Esophagus muscularis mucosa (tissue), 4 donors: Measurements from ENCODE around the gene OR4F15.
"Not testable (repeated sequence)": the region's sequence is repeated elsewhere in the genome, so short reads cannot be mapped to it uniquely, and the experiment has no call there.

Source experiments
- EP300 ChIP-seq: sonication (generic); formaldehyde crosslinking; IDR thresholded peaks from one replicate; pipeline ENCODE4 v1.6.1; 2017; ENCODE audit warnings: antibody characterized with exemption
- POLR2A ChIP-seq: fragments of 450-650 bp; IDR thresholded peaks from one replicate; pipeline ENCODE4 v1.6.1; 2017; ENCODE audit warnings: antibody characterized with exemption, moderate library complexity, mild to moderate bottlenecking, low read depth
- POLR2AphosphoS5 ChIP-seq, 2 donors: sonication (generic); formaldehyde crosslinking; IDR thresholded peaks; one replicate each; pipeline ENCODE4 v1.6.1; 2017; ENCODE audit warnings: antibody characterized with exemption in 2 of 2
- TF ChIP-seq, protein P1 (sequence below), 3 experiments: fragments of 200-600 bp in 2 of 3; fragments of 450-650 bp in 1 of 3; sonication (generic) in 2 of 3; IDR thresholded peaks; one replicate each; pipeline ENCODE4 v1.5.1; 2017 to 2019; ENCODE audit warnings: antibody characterized with exemption in 3 of 3, mild to moderate bottlenecking in 2 of 3, moderate library complexity in 1 of 3

DNA sequence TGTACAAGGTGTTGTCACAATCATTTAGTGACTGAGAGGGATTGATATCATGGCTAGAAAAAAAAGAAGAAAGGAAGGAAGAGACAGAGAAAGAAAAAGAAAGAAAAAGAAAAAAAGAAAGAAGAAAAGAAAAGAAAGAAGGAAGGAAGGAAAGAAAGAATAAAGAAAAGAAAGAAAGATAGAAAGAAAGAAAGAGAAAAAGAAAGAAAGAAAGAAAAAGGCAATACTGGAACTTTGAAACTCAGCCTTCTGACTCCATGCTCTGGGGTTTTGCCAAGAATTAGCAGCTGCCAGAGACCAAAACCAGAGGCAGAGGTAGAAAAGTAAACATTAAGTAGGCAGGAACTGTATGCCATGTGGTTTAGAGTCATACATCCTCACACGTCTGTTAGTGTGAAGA, 31.8 kb upstream of the OR4F15 start:
- TF ChIP-seq, protein P1, sequence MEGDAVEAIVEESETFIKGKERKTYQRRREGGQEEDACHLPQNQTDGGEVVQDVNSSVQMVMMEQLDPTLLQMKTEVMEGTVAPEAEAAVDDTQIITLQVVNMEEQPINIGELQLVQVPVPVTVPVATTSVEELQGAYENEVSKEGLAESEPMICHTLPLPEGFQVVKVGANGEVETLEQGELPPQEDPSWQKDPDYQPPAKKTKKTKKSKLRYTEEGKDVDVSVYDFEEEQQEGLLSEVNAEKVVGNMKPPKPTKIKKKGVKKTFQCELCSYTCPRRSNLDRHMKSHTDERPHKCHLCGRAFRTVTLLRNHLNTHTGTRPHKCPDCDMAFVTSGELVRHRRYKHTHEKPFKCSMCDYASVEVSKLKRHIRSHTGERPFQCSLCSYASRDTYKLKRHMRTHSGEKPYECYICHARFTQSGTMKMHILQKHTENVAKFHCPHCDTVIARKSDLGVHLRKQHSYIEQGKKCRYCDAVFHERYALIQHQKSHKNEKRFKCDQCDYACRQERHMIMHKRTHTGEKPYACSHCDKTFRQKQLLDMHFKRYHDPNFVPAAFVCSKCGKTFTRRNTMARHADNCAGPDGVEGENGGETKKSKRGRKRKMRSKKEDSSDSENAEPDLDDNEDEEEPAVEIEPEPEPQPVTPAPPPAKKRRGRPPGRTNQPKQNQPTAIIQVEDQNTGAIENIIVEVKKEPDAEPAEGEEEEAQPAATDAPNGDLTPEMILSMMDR (IDR thresholded peaks at IDR 0.05), result not testable (repeated sequence)
- not testable (repeated sequence) for TF ChIP-seq POLR2AphosphoS5 (IDR thresholded peaks at IDR 0.05); POLR2A; EP300
